Activated CD4-positive, alpha-beta T cell treated with anti-CD3 and anti-CD28 coated beads for 24 hours (primary cell): Measurements from ENCODE around the gene FAM13B.

Source experiments
- DNase-seq, 2 donors: peaks; one replicate each; pipeline ENCODE4 v3.0.0-alpha.2; 2020; ENCODE audit warnings: low read depth in 2 of 2

The FAM13B gene

GRCh38 chr5:137901011-137901817 is 131.7 kb downstream of the FAM13B start:
- no peak for DNase-seq

GRCh38 chr5:137899493-137899892 is 133.4 kb downstream of the FAM13B start:
- no peak for DNase-seq

- no peak for DNase-seq
These were observed 136.3 kb downstream of the FAM13B start for GRCh38 chr5:137896560-137896959.

GRCh38 chr5:137894586-137894985 is 138.3 kb downstream of the FAM13B start:
- no peak for DNase-seq

GRCh38 chr5:137891849-137892248 is 141.0 kb downstream of the FAM13B start:
- no peak for DNase-seq

- DNase-seq, result no peak
These were observed 142.0 kb downstream of the FAM13B start for GRCh38 chr5:137890845-137891244.

- DNase-seq, result peak; percentile 63 to 71
These were observed 143.8 kb downstream of the FAM13B start, which contains the start of gene PKD2L2 for GRCh38 chr5:137888863-137889759. TSS of gene PKD2L2 (plus strand) at chr5:137889457. CDS start at chr5:137889492, 35 bp downstream.

- DNase-seq, result no peak
These were observed 144.4 kb downstream of the FAM13B start for GRCh38 chr5:137888466-137888862.
